Bronchial epithelial cell (primary cell): ENCODE data around the gene ARL15. TPM values are rescaled to one million over a fixed set of nuclear protein-coding genes. Genes with fewer than 3 reads are reported as not detected.

ENCODE experiments used
- DNase-seq: peaks from one replicate; pipeline ENCODE4 v3.0.0-alpha.2; 2010; ENCODE audit warnings: low read depth
- FAIRE-seq: peaks from 2 replicates; lab custom pipeline; 2011; peaks lifted over from hg19 to GRCh38; lab: Jason Lieb, UNC
- H3K27me3 ChIP-seq: 2 replicates; pipeline ENCODE4 v1.5.1; 2011; ENCODE audit warnings: low read length; ENCODE audit not compliant: control insufficient read depth, insufficient read depth
- H3K36me3 ChIP-seq: 2 replicates; pipeline ENCODE4 v1.5.1; 2011; ENCODE audit warnings: low read length; ENCODE audit not compliant: control insufficient read depth, insufficient read depth
- H3K4me3 ChIP-seq: 2 replicates; pipeline ENCODE4 v1.5.1; 2011; ENCODE audit warnings: mild to moderate bottlenecking, low read depth, low read length, control low read depth
- total RNA-seq: library from RNA; depleted of rRNA; stranded (reverse); fragments of >200 nt; gene quantifications from 2 replicates; pipeline ENCODE4 v1.2.1, GENCODE V29; 2014
- TF ChIP-seq, protein P1 (sequence below): IDR thresholded peaks from 2 replicates; pipeline ENCODE4 v1.5.1; 2011; ENCODE audit warnings: mild to moderate bottlenecking, moderate library complexity, low read length, control low read depth, inconsistent platforms; ENCODE audit not compliant: insufficient read depth, severe bottlenecking

Gene ARL15
- total RNA-seq, 1 donor from 2014 or later, result 13.7 TPM

DNA sequence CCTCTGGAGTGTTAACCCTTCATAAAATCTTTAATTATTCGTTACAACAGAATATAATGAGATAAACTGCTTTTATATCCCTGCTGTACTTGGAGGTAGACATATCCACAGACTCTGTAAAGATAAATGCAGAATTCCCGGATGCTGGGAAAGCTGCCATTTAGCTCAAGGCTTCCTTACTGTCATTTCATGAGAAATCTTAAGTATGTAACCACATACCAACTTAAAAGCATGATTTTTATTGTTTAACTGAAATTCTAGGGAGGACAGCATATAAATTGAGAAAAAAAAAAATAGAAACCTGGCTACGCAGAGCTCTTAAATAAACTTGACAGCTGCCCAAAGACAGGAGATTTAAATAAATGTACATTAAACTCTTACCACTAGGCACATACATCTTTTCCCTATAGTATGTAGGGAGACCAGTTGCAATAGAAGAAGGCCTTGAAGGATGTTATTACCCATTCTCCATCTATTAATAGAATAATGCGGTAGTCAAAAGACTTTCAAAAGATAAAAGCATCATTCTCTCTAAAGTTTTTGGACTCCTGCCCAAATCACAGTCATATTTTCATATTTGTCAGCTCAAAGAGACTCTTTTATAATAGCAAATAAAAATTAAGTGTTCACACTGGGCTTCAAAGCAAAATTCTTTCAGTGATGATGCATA is 376.1 kb downstream of the ARL15 start:
- FAIRE-seq, result no peak
- Histone ChIP-seq H3K4me3 (no peak overlapping the region), H3K36me3 (no peaks in the 10 kb centered on the region), H3K27me3 (no peaks in the 10 kb centered on the region)
- TF ChIP-seq, protein P1, sequence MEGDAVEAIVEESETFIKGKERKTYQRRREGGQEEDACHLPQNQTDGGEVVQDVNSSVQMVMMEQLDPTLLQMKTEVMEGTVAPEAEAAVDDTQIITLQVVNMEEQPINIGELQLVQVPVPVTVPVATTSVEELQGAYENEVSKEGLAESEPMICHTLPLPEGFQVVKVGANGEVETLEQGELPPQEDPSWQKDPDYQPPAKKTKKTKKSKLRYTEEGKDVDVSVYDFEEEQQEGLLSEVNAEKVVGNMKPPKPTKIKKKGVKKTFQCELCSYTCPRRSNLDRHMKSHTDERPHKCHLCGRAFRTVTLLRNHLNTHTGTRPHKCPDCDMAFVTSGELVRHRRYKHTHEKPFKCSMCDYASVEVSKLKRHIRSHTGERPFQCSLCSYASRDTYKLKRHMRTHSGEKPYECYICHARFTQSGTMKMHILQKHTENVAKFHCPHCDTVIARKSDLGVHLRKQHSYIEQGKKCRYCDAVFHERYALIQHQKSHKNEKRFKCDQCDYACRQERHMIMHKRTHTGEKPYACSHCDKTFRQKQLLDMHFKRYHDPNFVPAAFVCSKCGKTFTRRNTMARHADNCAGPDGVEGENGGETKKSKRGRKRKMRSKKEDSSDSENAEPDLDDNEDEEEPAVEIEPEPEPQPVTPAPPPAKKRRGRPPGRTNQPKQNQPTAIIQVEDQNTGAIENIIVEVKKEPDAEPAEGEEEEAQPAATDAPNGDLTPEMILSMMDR, result no peak
- DNase-seq, result peak; percentile 15

- FAIRE-seq, result no peak
- DNase-seq, result no peak
- TF ChIP-seq, protein P1, result no peak
- Histone ChIP-seq H3K36me3 (no peaks in the 10 kb centered on the region), H3K4me3 (no peak overlapping the region), H3K27me3 (no peaks in the 10 kb centered on the region)
These were observed 378.0 kb downstream of the ARL15 start for GRCh38 chr5:53932351-53932750.

- FAIRE-seq, result no peak
- Histone ChIP-seq H3K4me3 (no peak overlapping the region), H3K36me3 (no peaks in the 10 kb centered on the region), H3K27me3 (no peaks in the 10 kb centered on the region)
- TF ChIP-seq, protein P1, result no peak
- DNase-seq, result no peak
These were observed 379.9 kb downstream of the ARL15 start for GRCh38 chr5:53930457-53930856.

DNA sequence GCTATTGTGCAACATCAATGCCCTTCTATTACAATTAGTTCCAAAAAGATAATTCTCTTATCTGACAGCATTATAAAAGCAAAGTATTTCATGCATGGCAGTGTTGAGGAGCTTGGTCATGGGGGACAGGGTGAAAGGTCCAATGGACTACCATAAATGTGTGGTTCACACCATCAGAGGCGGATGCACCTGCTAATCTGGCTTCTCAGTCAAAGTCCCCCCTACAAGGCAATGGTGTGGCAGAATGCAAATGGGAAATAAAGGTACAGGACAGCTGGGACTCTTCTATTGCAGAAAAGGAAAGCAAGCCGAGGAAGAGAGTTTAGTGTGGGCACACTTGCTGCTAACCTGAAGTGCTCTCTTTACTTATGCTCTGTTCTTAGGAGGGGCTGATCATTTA is 380.8 kb downstream of the ARL15 start:
- Histone ChIP-seq H3K4me3 (no peak overlapping the region), H3K27me3 (no peaks in the 10 kb centered on the region), H3K36me3 (no peaks in the 10 kb centered on the region)
- FAIRE-seq (no peak), DNase-seq (no peak)
- TF ChIP-seq, protein P1, result no peak

DNA sequence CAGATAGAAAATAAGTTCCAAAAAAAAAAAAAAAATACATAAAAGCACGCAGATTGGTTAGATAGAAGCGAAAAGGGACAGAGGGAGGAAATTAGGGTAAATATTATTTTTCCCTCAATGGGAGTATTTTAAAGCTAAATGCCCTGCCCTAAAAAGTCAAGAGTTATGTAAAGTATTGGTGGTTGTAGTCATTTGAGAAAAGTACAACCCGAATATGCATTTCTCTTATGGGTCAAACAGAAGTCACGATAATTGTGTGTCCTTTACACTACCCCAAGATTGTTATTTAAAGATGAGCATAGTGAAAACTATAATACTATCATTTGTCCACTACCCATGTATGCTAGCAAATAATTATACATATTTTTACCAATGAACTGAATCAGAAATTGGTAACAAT is 381.2 kb downstream of the ARL15 start:
- Histone ChIP-seq H3K27me3 (no peaks in the 10 kb centered on the region), H3K36me3 (no peaks in the 10 kb centered on the region), H3K4me3 (no peak overlapping the region)
- TF ChIP-seq, protein P1, result no peak
- no peak for FAIRE-seq
- DNase-seq, result no peak

GRCh38 chr5:53928641-53929040 is 381.7 kb downstream of the ARL15 start:
- DNase-seq, result no peak
- Histone ChIP-seq H3K4me3 (no peak overlapping the region), H3K27me3 (no peaks in the 10 kb centered on the region), H3K36me3 (no peaks in the 10 kb centered on the region)
- TF ChIP-seq, protein P1, result no peak
- no peak for FAIRE-seq
